ENCODE results near the gene DYNLT1. TPM values are rescaled to one million over a fixed set of nuclear protein-coding genes. Genes with fewer than 3 reads are reported as not detected.

DYNLT1 gene
- total and polyA plus RNA-seq, 5 donors from 2014 or later = 103 to 127 (median 121) TPM

GRCh38 chr6:158645064-158646022 is 800 bp upstream of the DYNLT1 start:
- no peak for ATAC-seq (ENCODE audit: low read depth in 2 of 2)
- Mint-ChIP-seq H3K27ac (peak overlapping the region; percentile 96 to 98 (median 98)), H3K36me3 (peaks cover 11% of the 10 kb centered on the region), H3K27me3 (peaks cover 6% of the 10 kb centered on the region), H3K4me1 (peaks cover 31 to 75% (median 53%) of the 10 kb centered on the region in 4 donors), H3K4me3 (peak overlapping the region; percentile 84 to 100 (median 94)), H3K9me3 (peaks cover 0 to 5% (median 0%) of the 10 kb centered on the region in 7 donors)
- DNase-seq = peak in 1 of 3 donors; percentile 34
- Histone ChIP-seq H3K4me3 (ENCODE audit: low read depth, low read length) (peak overlapping the region; percentile 98), H3K4me1 (ENCODE audit: control insufficient read depth, insufficient read depth, low read length, poor library complexity, severe bottlenecking) (peaks cover 59% of the 10 kb centered on the region), H3K27ac (ENCODE audit: insufficient read depth, low read length, poor library complexity, severe bottlenecking) (peak overlapping the region; percentile 96), H3K27me3 (ENCODE audit: control insufficient read depth, insufficient read depth, low read length) (no peaks in the 10 kb centered on the region), H3K9me3 (ENCODE audit: control insufficient read depth in 2 of 2, low read length in 2 of 2) (no peaks in the 10 kb centered on the region), H3K36me3 (ENCODE audit: control insufficient read depth, insufficient read depth, low read length) (peaks cover 2% of the 10 kb centered on the region)

- Mint-ChIP-seq H3K27ac (peak overlapping the region; percentile 82 to 99 (median 98)), H3K4me1 (peaks cover 33 to 76% (median 53%) of the 10 kb centered on the region in 4 donors), H3K9me3 (peaks cover 0 to 5% (median 0%) of the 10 kb centered on the region in 7 donors), H3K27me3 (no peaks in the 10 kb centered on the region), H3K4me3 (peak overlapping the region; percentile 96 to 100 (median 99)), H3K36me3 (peaks cover 16% of the 10 kb centered on the region)
- Histone ChIP-seq H3K4me1 (ENCODE audit: control insufficient read depth, insufficient read depth, low read length, poor library complexity, severe bottlenecking) (peaks cover 51% of the 10 kb centered on the region), H3K27me3 (ENCODE audit: control insufficient read depth, insufficient read depth, low read length) (no peaks in the 10 kb centered on the region), H3K27ac (ENCODE audit: insufficient read depth, low read length, poor library complexity, severe bottlenecking) (peak overlapping the region; percentile 96), H3K36me3 (ENCODE audit: control insufficient read depth, insufficient read depth, low read length) (peaks cover 11% of the 10 kb centered on the region), H3K9me3 (ENCODE audit: control insufficient read depth in 2 of 2, low read length in 2 of 2) (no peaks in the 10 kb centered on the region), H3K4me3 (ENCODE audit: low read depth, low read length) (peak overlapping the region; percentile 98)
- no peak for ATAC-seq (ENCODE audit: low read depth in 2 of 2)
- DNase-seq = peak in 1 of 3 donors; percentile 28
Observed at GRCh38 chr6:158643836-158644230, 710 bp downstream of the DYNLT1 start.

GRCh38 chr6:158642097-158642601 is 2.4 kb downstream of the DYNLT1 start:
- Histone ChIP-seq H3K4me3 (ENCODE audit: low read depth, low read length) (peak overlapping the region; percentile 98), H3K36me3 (ENCODE audit: control insufficient read depth, insufficient read depth, low read length) (peaks cover 17% of the 10 kb centered on the region), H3K27me3 (ENCODE audit: control insufficient read depth, insufficient read depth, low read length) (no peaks in the 10 kb centered on the region), H3K27ac (ENCODE audit: insufficient read depth, low read length, poor library complexity, severe bottlenecking) (peak overlapping the region; percentile 96), H3K9me3 (ENCODE audit: control insufficient read depth in 2 of 2, low read length in 2 of 2) (no peaks in the 10 kb centered on the region), H3K4me1 (ENCODE audit: control insufficient read depth, insufficient read depth, low read length, poor library complexity, severe bottlenecking) (peaks cover 48% of the 10 kb centered on the region)
- H3K36me3 Mint-ChIP-seq = peaks cover 16% of the 10 kb centered on the region
- H3K9me3 Mint-ChIP-seq = peaks cover 0 to 5% (median 0%) of the 10 kb centered on the region in 7 donors
- no peaks in the 10 kb centered on the region for H3K27me3 Mint-ChIP-seq
- peak overlapping the region; percentile 96 to 100 (median 99) for H3K4me3 Mint-ChIP-seq
- H3K4me1 Mint-ChIP-seq = peaks cover 37 to 78% (median 55%) of the 10 kb centered on the region in 4 donors
- DNase-seq = no peak
- ATAC-seq (ENCODE audit: low read depth in 2 of 2) = no peak
- peak overlapping the region; percentile 52 to 99 (median 98) for H3K27ac Mint-ChIP-seq

- ATAC-seq (ENCODE audit: low read depth in 2 of 2) = no peak
Observed at GRCh38 chr6:158640519-158640918, 4.0 kb downstream of the DYNLT1 start.

GRCh38 chr6:158639056-158639455 is 5.5 kb downstream of the DYNLT1 start:
- DNase-seq = no peak
- H3K4me1 Mint-ChIP-seq = peaks cover 39 to 85% (median 60%) of the 10 kb centered on the region in 4 donors
- peaks cover 28% of the 10 kb centered on the region for H3K36me3 Mint-ChIP-seq
- no peak for ATAC-seq (ENCODE audit: low read depth in 2 of 2)
- H3K4me3 Mint-ChIP-seq = peak overlapping the region in 1 of 4 donors; percentile 31
- peaks cover 0 to 2% (median 0%) of the 10 kb centered on the region in 7 donors for H3K9me3 Mint-ChIP-seq
- H3K27me3 ChIP-seq (ENCODE audit: control insufficient read depth, insufficient read depth, low read length) = no peaks in the 10 kb centered on the region
- H3K9me3 ChIP-seq (ENCODE audit: control insufficient read depth in 2 of 2, low read length in 2 of 2) = no peaks in the 10 kb centered on the region
- H3K36me3 ChIP-seq (ENCODE audit: control insufficient read depth, insufficient read depth, low read length) = peaks cover 35% of the 10 kb centered on the region
- H3K27me3 Mint-ChIP-seq = no peaks in the 10 kb centered on the region
- peak overlapping the region; percentile 7 for H3K27ac ChIP-seq (ENCODE audit: insufficient read depth, low read length, poor library complexity, severe bottlenecking)
- H3K27ac Mint-ChIP-seq = peak overlapping the region in 2 of 3 donors; percentile 5 to 77
- H3K4me1 ChIP-seq (ENCODE audit: control insufficient read depth, insufficient read depth, low read length, poor library complexity, severe bottlenecking) = peaks cover 51% of the 10 kb centered on the region
- no peak overlapping the region for H3K4me3 ChIP-seq (ENCODE audit: low read depth, low read length)

More at GRCh38 chr6:158640519-158640918, 4.0 kb downstream of the DYNLT1 start:
- Histone ChIP-seq H3K4me1 (ENCODE audit: control insufficient read depth, insufficient read depth, low read length, poor library complexity, severe bottlenecking) (peaks cover 49% of the 10 kb centered on the region), H3K27ac (ENCODE audit: insufficient read depth, low read length, poor library complexity, severe bottlenecking) (peak overlapping the region; percentile 57), H3K27me3 (ENCODE audit: control insufficient read depth, insufficient read depth, low read length) (no peaks in the 10 kb centered on the region), H3K36me3 (ENCODE audit: control insufficient read depth, insufficient read depth, low read length) (peaks cover 31% of the 10 kb centered on the region), H3K4me3 (ENCODE audit: low read depth, low read length) (peak overlapping the region; percentile 51), H3K9me3 (ENCODE audit: control insufficient read depth in 2 of 2, low read length in 2 of 2) (no peaks in the 10 kb centered on the region)
- Mint-ChIP-seq H3K4me1 (peaks cover 32 to 78% (median 56%) of the 10 kb centered on the region in 4 donors), H3K27me3 (no peaks in the 10 kb centered on the region), H3K27ac (peak overlapping the region; percentile 76 to 83 (median 79)), H3K36me3 (peaks cover 28% of the 10 kb centered on the region), H3K4me3 (peak overlapping the region; percentile 59 to 84 (median 73)), H3K9me3 (peaks cover 0 to 2% (median 0%) of the 10 kb centered on the region in 7 donors)
- DNase-seq = no peak

GRCh38 chr6:158638324-158638854 is 6.2 kb downstream of the DYNLT1 start:
- H3K36me3 Mint-ChIP-seq = peaks cover 28% of the 10 kb centered on the region
- H3K27ac Mint-ChIP-seq = peak overlapping the region in 2 of 3 donors; percentile 5 to 77
- peak overlapping the region in 2 of 4 donors; percentile 27 to 31 for H3K4me3 Mint-ChIP-seq
- peaks cover 51% of the 10 kb centered on the region for H3K4me1 ChIP-seq (ENCODE audit: control insufficient read depth, insufficient read depth, low read length, poor library complexity, severe bottlenecking)
- no peak overlapping the region for H3K4me3 ChIP-seq (ENCODE audit: low read depth, low read length)
- H3K4me1 Mint-ChIP-seq = peaks cover 39 to 82% (median 60%) of the 10 kb centered on the region in 4 donors
- ATAC-seq (ENCODE audit: low read depth in 2 of 2) (no peak), DNase-seq (no peak)
- H3K27me3 Mint-ChIP-seq = no peaks in the 10 kb centered on the region
- H3K9me3 ChIP-seq (ENCODE audit: control insufficient read depth in 2 of 2, low read length in 2 of 2) = no peaks in the 10 kb centered on the region
- H3K27me3 ChIP-seq (ENCODE audit: control insufficient read depth, insufficient read depth, low read length) = no peaks in the 10 kb centered on the region
- peaks cover 0 to 2% (median 0%) of the 10 kb centered on the region in 7 donors for H3K9me3 Mint-ChIP-seq
- H3K36me3 ChIP-seq (ENCODE audit: control insufficient read depth, insufficient read depth, low read length) = peaks cover 36% of the 10 kb centered on the region
- H3K27ac ChIP-seq (ENCODE audit: insufficient read depth, low read length, poor library complexity, severe bottlenecking) = no peak overlapping the region

GRCh38 chr6:158636778-158637177 is 7.8 kb downstream of the DYNLT1 start:
- H3K36me3 ChIP-seq (ENCODE audit: control insufficient read depth, insufficient read depth, low read length) = peaks cover 48% of the 10 kb centered on the region
- ATAC-seq (ENCODE audit: low read depth in 2 of 2) (no peak), DNase-seq (no peak)
- no peak overlapping the region for H3K4me3 Mint-ChIP-seq
- no peak overlapping the region for H3K4me3 ChIP-seq (ENCODE audit: low read depth, low read length)
- peaks cover 36% of the 10 kb centered on the region for H3K4me1 ChIP-seq (ENCODE audit: control insufficient read depth, insufficient read depth, low read length, poor library complexity, severe bottlenecking)
- peaks cover 0 to 2% (median 0%) of the 10 kb centered on the region in 7 donors for H3K9me3 Mint-ChIP-seq
- peaks cover 30% of the 10 kb centered on the region for H3K36me3 Mint-ChIP-seq
- H3K27me3 Mint-ChIP-seq = no peaks in the 10 kb centered on the region
- no peaks in the 10 kb centered on the region for H3K27me3 ChIP-seq (ENCODE audit: control insufficient read depth, insufficient read depth, low read length)
- H3K27ac Mint-ChIP-seq = peak overlapping the region; percentile 6 to 76 (median 65)
- H3K4me1 Mint-ChIP-seq = peaks cover 32 to 68% (median 48%) of the 10 kb centered on the region in 4 donors
- no peaks in the 10 kb centered on the region for H3K9me3 ChIP-seq (ENCODE audit: control insufficient read depth in 2 of 2, low read length in 2 of 2)
- H3K27ac ChIP-seq (ENCODE audit: insufficient read depth, low read length, poor library complexity, severe bottlenecking) = no peak overlapping the region
